ENCODE measurements around the gene EFNA1. TPM values are rescaled to one million over a fixed set of nuclear protein-coding genes. Genes with fewer than 3 reads are reported as not detected.

The EFNA1 gene
- total and polyA plus RNA-seq, 2 of the 8 experiments (the other 6 are each of a cell fraction or from before 2014, with no cell fraction given): 4.9 to 14.6 TPM

DNA sequence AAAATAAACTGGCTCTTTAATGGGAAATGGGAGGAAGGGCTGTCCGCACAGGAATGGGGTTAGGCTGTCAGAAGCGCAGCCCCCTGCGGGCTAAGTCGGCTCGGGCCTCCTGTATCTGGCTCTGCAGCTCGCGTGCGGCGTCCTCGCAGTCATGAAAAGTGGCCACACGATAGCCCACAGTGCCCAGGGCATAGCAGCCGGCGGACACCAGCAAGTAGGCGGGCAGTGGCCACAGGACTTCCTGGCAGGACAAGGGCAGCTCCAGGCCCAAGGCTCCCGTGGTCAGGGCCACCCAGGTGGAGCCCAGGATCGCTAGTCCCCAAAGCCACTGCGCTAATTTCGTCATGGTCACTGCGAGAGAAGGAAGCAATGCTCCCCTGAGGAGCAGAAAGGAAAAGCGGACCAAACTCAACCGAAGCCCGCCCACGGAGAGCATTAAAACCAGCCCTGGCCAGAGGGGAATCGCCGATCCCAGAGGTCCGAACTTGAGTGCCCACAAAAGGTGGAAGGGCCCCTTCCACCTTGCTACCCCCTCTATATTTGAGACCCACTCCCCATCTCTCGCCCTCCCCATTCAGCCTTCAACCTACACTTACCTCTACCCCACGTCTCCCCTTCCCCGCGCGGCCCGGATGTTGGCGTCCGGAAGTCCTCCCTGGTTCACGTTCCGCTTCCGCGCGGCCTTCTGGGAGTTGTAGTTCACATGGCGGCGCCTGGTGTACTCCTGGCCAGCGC, 12.4 kb downstream of the EFNA1 start, which contains the start of gene DPM3:
Gene DPM3 (minus strand): TSS at position 637 of the 735 bp plus-strand sequence. CDS start 291 bp downstream, at position 346.
- Histone ChIP-seq H2AK5ac (ENCODE audit: low read depth, low read length) (no peak within 1 kb of the TSS; the same call in 1 of the 2 replicates), H3K4me2 (ENCODE audit: insufficient read depth in 1 of 2, low read depth in 2 of 2, low read length in 2 of 2) (peak within 1 kb of the TSS; percentile 72 to 89), H4K5ac (ENCODE audit: insufficient read length, low read depth, low read length) (peak within 1 kb of the TSS; percentile 68), H3K9ac (replicated peaks in 1 of 4; ENCODE audit: extremely low read depth in 1 of 4, low read depth in 3 of 4, low read length in 3 of 4) (peak within 1 kb of the TSS; percentile 60 to 73 (median 67); a peak in 6 of 7 replicates), H3K27ac (ENCODE audit: low read depth, low read length) (peak within 1 kb of the TSS; percentile 28; the same call in 1 of the 2 replicates), H3K4me1 (replicated peaks in 1 of 4; ENCODE audit: control insufficient read depth in 3 of 4, insufficient read depth in 4 of 4, low read length in 3 of 4) (peaks cover 0 to 8% (median 7%) of the 10 kb centered on the region in 4 experiments; a peak in 4 of 7 replicates), H3K27me3 (replicated peaks in 1 of 4; ENCODE audit: control insufficient read depth in 3 of 4, extremely low read depth in 1 of 4, insufficient read depth in 3 of 4, low read length in 3 of 4) (no peaks in the 10 kb centered on the region), H2AFZ (ENCODE audit: low read length) (peak within 1 kb of the TSS; percentile 91), H3K4ac (replicated peaks; ENCODE audit: insufficient read length, low read depth, low read length) (peak within 1 kb of the TSS; percentile 50), H2BK120ac (replicated peaks; ENCODE audit: low read depth, low read length) (no peak within 1 kb of the TSS), H3K4me3 (ENCODE audit: extremely low read depth in 1 of 4, insufficient read depth in 2 of 4, low read depth in 3 of 4, low read length in 4 of 4) (peak within 1 kb of the TSS; percentile 70 to 96 (median 92)), H4K8ac (ENCODE audit: extremely low read depth, insufficient read depth, low read length) (peak within 1 kb of the TSS; percentile 88), H3K14ac (ENCODE audit: insufficient read length) (no peak within 1 kb of the TSS), H2BK20ac (ENCODE audit: low read length) (no peak within 1 kb of the TSS), H4K20me1 (replicated peaks in 1 of 2; ENCODE audit: control insufficient read depth in 1 of 2, insufficient read depth in 2 of 2, low read length in 2 of 2) (no peaks in the 10 kb centered on the region), H3K18ac (ENCODE audit: extremely low read depth, low read length) (peak within 1 kb of the TSS; percentile 48; the same call in 1 of the 2 replicates), H3K56ac (replicated peaks; ENCODE audit: insufficient read length, low read depth, low read length) (peak within 1 kb of the TSS; percentile 36), H3K36me3 (ENCODE audit: control insufficient read depth in 2 of 4, insufficient read depth in 4 of 4, low read length in 3 of 4) (no peaks in the 10 kb centered on the region; a peak in 1 of 8 replicates), H2BK12ac (ENCODE audit: low read depth, low read length) (no peak within 1 kb of the TSS; the same call in 1 of the 2 replicates), H3K9me3 (ENCODE audit: insufficient read depth in 2 of 2, low read depth in 1 of 2, low read length in 1 of 2) (no peaks in the 10 kb centered on the region), H2BK15ac (ENCODE audit: low read length) (0 out of 2 replicates have a peak within 1 kb of the TSS, but pooled peaks have one; percentile 61), H2BK5ac (ENCODE audit: low read depth, low read length) (peak within 1 kb of the TSS; percentile 80), H4K91ac (replicated peaks; ENCODE audit: insufficient read length, low read length) (peak within 1 kb of the TSS; percentile 67), H3K79me2 (ENCODE audit: control insufficient read depth in 1 of 2, insufficient read depth in 2 of 2, low read length in 2 of 2) (peaks cover 0 to 2% of the 10 kb centered on the region in 2 experiments; a peak in 1 of 4 replicates), H3K23ac (ENCODE audit: insufficient read length) (no peak within 1 kb of the TSS), H3K23me2 (ENCODE audit: low read depth, low read length) (peaks cover 10% of the 10 kb centered on the region; the same call in 1 of the 2 replicates), H3K79me1 (ENCODE audit: low read depth, low read length) (no peaks in the 10 kb centered on the region; the same call in 1 of the 2 replicates)
- CTCF ChIA-PET (ENCODE audit: partially characterized antibody): interaction anchor here (0.5 to 14.2 kb wide), 3 partner anchors 30 to 232 kb away, joined by 4 to 187 read pairs (median 4); partner anchors contain the start of genes KRTCAP2 and TRIM46
- 3% methylated on average over 42 of the region's 42 CpGs; no CpG with 5 or more reads in 1 of the 2 experiments for WGBS, 2 experiments (ENCODE audit: extremely low coverage in 1 of 2, insufficient coverage in 1 of 2, insufficient read length in 1 of 2, insufficient replicate concordance in 2 of 2, low coverage in 1 of 2, low lambda C conversion rate in 2 of 2, missing lambda C conversion rate in 1 of 2)
- DNase-seq (ENCODE audit: low read depth in 1 of 2, low spot score in 2 of 2): peak in 1 of 2 experiments; percentile 90
- POLR2A ChIA-PET (ENCODE audit: partially characterized antibody): interaction anchor here (0.9 to 1.0 kb wide), 2 partner anchors 9 to 33 kb away, joined by 4 to 8 read pairs; partner anchors contain the start of gene KRTCAP2
- no peak for FAIRE-seq
- TF ChIP-seq MAFK (IDR thresholded peaks at IDR 0.05; ENCODE audit: low read depth, low read length): no peak

Measured in H1 (cell line).